Pancreas (tissue), 10 donors: ENCODE results near the gene MYMK. TPM values are rescaled to one million over a fixed set of nuclear protein-coding genes. Genes with fewer than 3 reads are reported as not detected.

Source experiments
- ATAC-seq, 4 donors: fragments of 200-7000 bp; cut with Tn5 transposase; one replicate each; pipeline versions ENCODE4 v1.8.0 to v1.9.1; 2020; ENCODE audit warnings: mild to moderate bottlenecking in 4 of 4, moderate library complexity in 4 of 4
- DNase-seq, 6 donors: peaks; one replicate each; pipeline ENCODE4 v3.0.0-alpha.2; 2020
- FAIRE-seq: peaks from 2 replicates; lab custom pipeline; 2012; peaks lifted over from hg19 to GRCh38; lab: Jason Lieb, UNC
- H3K27ac ChIP-seq, 4 donors: fragments of 200-600 bp; sonication (generic); 1 replicate in 3 of 4; 2 replicates in 1 of 4; pipeline versions ENCODE4 v1.5.0 to v1.8.0; 2020
- H3K27me3 ChIP-seq, 4 donors: fragments of 200-600 bp; one replicate each; pipeline ENCODE4 v1.8.0; 2021
- H3K36me3 ChIP-seq, 3 donors: fragments of 200-600 bp; sonication (generic) in 1 of 3; one replicate each; pipeline versions ENCODE4 v1.5.0 to v1.8.0; 2020 to 2021
- H3K4me1 ChIP-seq, 3 donors: fragments of 200-600 bp; one replicate each; pipeline ENCODE4 v1.8.0; 2021
- H3K4me3 ChIP-seq, 4 donors: fragments of 200-600 bp; sonication (generic) in 2 of 4; one replicate each; pipeline versions ENCODE4 v1.5.0 to v1.8.0; 2020 to 2021
- H3K9me3 ChIP-seq, 4 donors: fragments of 200-600 bp; one replicate each; pipeline ENCODE4 v1.8.0; 2021
- CTCF ChIP-seq, 4 donors: fragments of 200-600 bp; sonication (generic) in 3 of 4; IDR thresholded peaks; one replicate each; pipeline versions ENCODE4 v1.5.0 to v1.8.0; 2021; ENCODE audit warnings: antibody characterized with exemption in 4 of 4
- WGBS, 2 donors: extraction: QIAGEN DNeasy Blood & Tissue Kit; methylation state at CpG; one replicate each; pipeline ENCODE4 v1.1.7; 2013; 5-methylcytosine and 5-hydroxymethylcytosine counted together
- intact Hi-C, 3 donors: fragments of 100-400 bp; cut with DNase I; formaldehyde crosslinking; loops; one replicate each; pipeline versions ENCODE4 v1.11.1 to v1.14.2; 2022
- polyA plus RNA-seq, 2 donors: library from polyadenylated mRNA; stranded (reverse); fragments of 200-250 nt; gene quantifications; one replicate each; pipeline ENCODE4 v1.2.3, GENCODE V29; 2013
- total RNA-seq, 6 donors: library from RNA; stranded (reverse); fragmentation: NEBNext Ultra II Directional in 4 of 6; extraction: Animal tissue kit (Norgen Biotek cat#: 25700) in 4 of 6; gene quantifications; one replicate each; pipeline versions ENCODE4 v1.2.1 to v1.2.4, GENCODE V29; 2021 to 2023
- donor health status: healthy with polysubstance abuse.
- donor health status: DM: no; HTN: no; CAD: no; lungs with moderate emphysema.
- donor health status: DM: no; HTN: no; CAD: no.
- donor health status: control.
- donor health status: control.
- donor health status: Bipolar disorder and iron deficiency.
- donor health status: DM: yes; HTN: yes; CAD: no.
- donor health status: DM: no; HTN: no; CAD: no.
- donor health status: DM: no; HTN: no; CAD: no.
- donor health status: DM: yes; HTN: yes; CAD: no.

The MYMK gene
- total and polyA plus RNA-seq, 8 donors = not detected

- H3K9me3 ChIP-seq = no peaks in the 10 kb centered on the region
- no peaks in the 10 kb centered on the region for H3K4me1 ChIP-seq
- no peak for FAIRE-seq
- ATAC-seq = peak; percentile 6 to 63 (median 50)
- TF ChIP-seq CTCF (IDR thresholded peaks at IDR 0.05) = no peak
- intact Hi-C loops = loop anchor here in 2 of 3 donors (5.0 to 10.0 kb wide), 4 partner anchors 78 to 300 kb away; no protein-coding TSS in a partner anchor
- H3K27ac ChIP-seq = no peak overlapping the region
- no peak overlapping the region for H3K4me3 ChIP-seq
- no peaks in the 10 kb centered on the region for H3K36me3 ChIP-seq
- WGBS, 2 donors = 46 to 49% methylated on average over 21 to 22 of the region's 22 CpGs
- no peaks in the 10 kb centered on the region for H3K27me3 ChIP-seq
- peak in 3 of 6 donors; percentile 56 to 82 (median 61) for DNase-seq
Measured at GRCh38 chr9:133484671-133485437, 39.9 kb downstream of the MYMK start.

GRCh38 chr9:133483611-133484010 lies 41.1 kb downstream of the MYMK start:
- WGBS, 2 donors = 73 to 78% methylated on average over 8 to 9 of the region's 9 CpGs
- FAIRE-seq (no peak), ATAC-seq (no peak), DNase-seq (peak in 2 of 6 donors; percentile 32 to 46)
- H3K4me1 ChIP-seq = peaks cover 0 to 5% (median 0%) of the 10 kb centered on the region in 3 donors
- no peaks in the 10 kb centered on the region for H3K9me3 ChIP-seq
- H3K4me3 ChIP-seq = no peak overlapping the region
- intact Hi-C loops = loop anchor here in 1 of 3 donors (10.0 kb wide), 1 partner anchor 299 kb away; no protein-coding TSS in a partner anchor
- no peaks in the 10 kb centered on the region for H3K36me3 ChIP-seq
- H3K27me3 ChIP-seq = no peaks in the 10 kb centered on the region
- no peak for TF ChIP-seq CTCF (IDR thresholded peaks at IDR 0.05)
- H3K27ac ChIP-seq = no peak overlapping the region

GRCh38 chr9:133478851-133479711 lies 45.7 kb downstream of the MYMK start, which contains the start of gene SLC2A6:
TSS of gene SLC2A6 (minus strand) at chr9:133479099. CDS start at chr9:133479059, 40 bp downstream.
- H3K4me3 ChIP-seq = peak within 1 kb of the TSS; percentile 2 to 58 (median 32)
- H3K36me3 ChIP-seq = no peaks in the 10 kb centered on the region
- peak within 1 kb of the TSS in 3 of 4 donors; percentile 10 to 36 (median 13) for H3K27ac ChIP-seq
- TF ChIP-seq CTCF (IDR thresholded peaks at IDR 0.05) = no peak
- WGBS, 2 donors = 1 to 2% methylated on average over 74 to 84 of the region's 84 CpGs
- H3K9me3 ChIP-seq = no peaks in the 10 kb centered on the region
- intact Hi-C loops = no loop called here
- H3K27me3 ChIP-seq = no peaks in the 10 kb centered on the region
- FAIRE-seq (no peak), DNase-seq (peak; percentile 71 to 94 (median 84)), ATAC-seq (peak; percentile 98 to 99 (median 98))
- peaks cover 0 to 12% (median 0%) of the 10 kb centered on the region in 3 donors for H3K4me1 ChIP-seq

GRCh38 chr9:133477992-133478850 lies 46.5 kb downstream of the MYMK start:
- intact Hi-C loops = no loop called here
- DNase-seq = peak in 2 of 6 donors; percentile 29 to 73
- peak overlapping the region; percentile 2 to 58 (median 32) for H3K4me3 ChIP-seq
- no peak for FAIRE-seq
- no peaks in the 10 kb centered on the region for H3K36me3 ChIP-seq
- ATAC-seq = peak; percentile 2 to 54 (median 28)
- no peak for TF ChIP-seq CTCF (IDR thresholded peaks at IDR 0.05)
- H3K27me3 ChIP-seq = no peaks in the 10 kb centered on the region
- peaks cover 0 to 12% (median 0%) of the 10 kb centered on the region in 3 donors for H3K4me1 ChIP-seq
- WGBS, 2 donors = 37 to 42% methylated on average over 17 of the region's 17 CpGs
- no peaks in the 10 kb centered on the region for H3K9me3 ChIP-seq
- H3K27ac ChIP-seq = peak overlapping the region in 2 of 4 donors; percentile 10 to 36
